ENCODE data around the gene GRAMD1B.

Gene GRAMD1B

DNA sequence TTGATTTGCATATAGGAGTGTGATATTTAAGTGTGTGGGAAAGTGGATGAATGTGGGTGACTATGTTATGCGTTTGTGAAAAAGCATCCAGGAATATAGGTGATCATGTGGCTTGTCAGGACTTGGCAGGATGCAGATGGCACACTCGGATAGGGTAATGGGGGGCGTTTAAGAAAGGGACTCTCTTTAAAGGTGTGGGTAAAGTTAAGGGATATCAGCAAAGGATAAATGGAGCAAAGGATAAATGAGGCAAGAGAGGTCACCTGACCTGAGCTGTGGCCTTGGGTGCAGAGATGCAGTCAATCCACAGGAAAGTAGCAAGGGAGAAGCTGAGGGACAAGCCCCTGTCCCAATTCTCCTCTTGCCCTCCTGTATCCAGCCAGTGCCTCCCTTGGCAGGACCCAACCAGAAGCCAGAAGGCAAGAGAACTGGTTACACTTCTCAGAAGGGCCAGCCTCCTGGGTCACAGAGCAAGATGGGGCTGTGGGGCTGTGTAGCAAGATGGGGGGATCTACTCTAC, 47.5 kb upstream of the GRAMD1B start:
- Histone ChIP-seq H3K79me2 (ENCODE audit: insufficient read depth, low read length) (no peaks in the 10 kb centered on the region), H2AFZ (ENCODE audit: low read depth, low read length) (no peak overlapping the region), H3K9me3 (ENCODE audit: insufficient read depth, low read length, severe bottlenecking) (no peaks in the 10 kb centered on the region), H3K4me2 (ENCODE audit: insufficient read depth, low read length) (no peak overlapping the region), H3K27ac (ENCODE audit: low read length) (no peak overlapping the region), H3K4me3 (ENCODE audit: low read depth in 1 of 2, low read length in 2 of 2) (no peak overlapping the region), H3K4me1 (ENCODE audit: insufficient read depth, low read length) (no peaks in the 10 kb centered on the region), H3K9ac (ENCODE audit: low read depth, low read length) (no peak overlapping the region), H4K20me1 (ENCODE audit: insufficient read depth, low read length) (no peaks in the 10 kb centered on the region), H3K36me3 (ENCODE audit: insufficient read depth, low read length) (no peaks in the 10 kb centered on the region), H3K27me3 (ENCODE audit: insufficient read depth, low read length, poor library complexity) (peaks cover 29% of the 10 kb centered on the region)
- no peak for ATAC-seq (ENCODE audit: insufficient read depth, low read depth)
- DNase-seq, result no peak
- TF ChIP-seq, protein P1, sequence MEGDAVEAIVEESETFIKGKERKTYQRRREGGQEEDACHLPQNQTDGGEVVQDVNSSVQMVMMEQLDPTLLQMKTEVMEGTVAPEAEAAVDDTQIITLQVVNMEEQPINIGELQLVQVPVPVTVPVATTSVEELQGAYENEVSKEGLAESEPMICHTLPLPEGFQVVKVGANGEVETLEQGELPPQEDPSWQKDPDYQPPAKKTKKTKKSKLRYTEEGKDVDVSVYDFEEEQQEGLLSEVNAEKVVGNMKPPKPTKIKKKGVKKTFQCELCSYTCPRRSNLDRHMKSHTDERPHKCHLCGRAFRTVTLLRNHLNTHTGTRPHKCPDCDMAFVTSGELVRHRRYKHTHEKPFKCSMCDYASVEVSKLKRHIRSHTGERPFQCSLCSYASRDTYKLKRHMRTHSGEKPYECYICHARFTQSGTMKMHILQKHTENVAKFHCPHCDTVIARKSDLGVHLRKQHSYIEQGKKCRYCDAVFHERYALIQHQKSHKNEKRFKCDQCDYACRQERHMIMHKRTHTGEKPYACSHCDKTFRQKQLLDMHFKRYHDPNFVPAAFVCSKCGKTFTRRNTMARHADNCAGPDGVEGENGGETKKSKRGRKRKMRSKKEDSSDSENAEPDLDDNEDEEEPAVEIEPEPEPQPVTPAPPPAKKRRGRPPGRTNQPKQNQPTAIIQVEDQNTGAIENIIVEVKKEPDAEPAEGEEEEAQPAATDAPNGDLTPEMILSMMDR (IDR thresholded peaks at IDR 0.05; ENCODE audit: borderline replicate concordance, extremely low read depth, low read length, poor library complexity, severe bottlenecking), result no peak
- TF ChIP-seq EZH2 (IDR thresholded peaks at IDR 0.05; ENCODE audit: borderline replicate concordance, low read depth, low read length, severe bottlenecking), result no peak

DNA sequence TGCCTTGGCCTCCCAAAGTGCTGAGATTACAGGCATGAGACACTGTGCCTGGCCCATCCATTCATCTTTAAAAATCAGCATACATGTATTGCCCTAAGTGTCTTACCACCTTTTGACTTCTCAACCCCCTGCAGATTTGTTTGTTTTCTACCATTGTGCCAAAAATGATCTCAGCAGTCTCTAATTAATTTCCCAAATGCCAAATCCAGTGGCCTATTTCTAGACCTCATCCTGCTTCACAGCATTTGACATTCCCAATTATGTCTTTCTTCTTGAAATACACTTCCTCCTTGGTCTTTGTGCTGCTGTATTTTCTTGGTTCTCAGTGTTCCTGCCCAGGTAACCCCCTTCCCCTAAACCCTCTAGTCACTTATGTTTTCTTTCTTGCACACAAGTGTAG, 46.0 kb upstream of the GRAMD1B start:
- no peak overlapping the region for H3K27ac ChIP-seq (ENCODE audit: low read length)
- no peaks in the 10 kb centered on the region for H3K36me3 ChIP-seq (ENCODE audit: insufficient read depth, low read length)
- no peaks in the 10 kb centered on the region for H3K9me3 ChIP-seq (ENCODE audit: insufficient read depth, low read length, severe bottlenecking)
- TF ChIP-seq, protein P1 (IDR thresholded peaks at IDR 0.05; ENCODE audit: borderline replicate concordance, extremely low read depth, low read length, poor library complexity, severe bottlenecking), result no peak
- no peak for TF ChIP-seq EZH2 (IDR thresholded peaks at IDR 0.05; ENCODE audit: borderline replicate concordance, low read depth, low read length, severe bottlenecking)
- ATAC-seq (ENCODE audit: insufficient read depth, low read depth) (no peak), DNase-seq (no peak)
- no peaks in the 10 kb centered on the region for H4K20me1 ChIP-seq (ENCODE audit: insufficient read depth, low read length)
- no peak overlapping the region for H3K4me2 ChIP-seq (ENCODE audit: insufficient read depth, low read length)
- no peak overlapping the region for H3K4me3 ChIP-seq (ENCODE audit: low read depth in 1 of 2, low read length in 2 of 2)
- no peak overlapping the region for H2AFZ ChIP-seq (ENCODE audit: low read depth, low read length)
- H3K79me2 ChIP-seq (ENCODE audit: insufficient read depth, low read length), result no peaks in the 10 kb centered on the region
- H3K4me1 ChIP-seq (ENCODE audit: insufficient read depth, low read length), result no peaks in the 10 kb centered on the region
- peaks cover 21% of the 10 kb centered on the region for H3K27me3 ChIP-seq (ENCODE audit: insufficient read depth, low read length, poor library complexity)
- H3K9ac ChIP-seq (ENCODE audit: low read depth, low read length), result no peak overlapping the region

DNA sequence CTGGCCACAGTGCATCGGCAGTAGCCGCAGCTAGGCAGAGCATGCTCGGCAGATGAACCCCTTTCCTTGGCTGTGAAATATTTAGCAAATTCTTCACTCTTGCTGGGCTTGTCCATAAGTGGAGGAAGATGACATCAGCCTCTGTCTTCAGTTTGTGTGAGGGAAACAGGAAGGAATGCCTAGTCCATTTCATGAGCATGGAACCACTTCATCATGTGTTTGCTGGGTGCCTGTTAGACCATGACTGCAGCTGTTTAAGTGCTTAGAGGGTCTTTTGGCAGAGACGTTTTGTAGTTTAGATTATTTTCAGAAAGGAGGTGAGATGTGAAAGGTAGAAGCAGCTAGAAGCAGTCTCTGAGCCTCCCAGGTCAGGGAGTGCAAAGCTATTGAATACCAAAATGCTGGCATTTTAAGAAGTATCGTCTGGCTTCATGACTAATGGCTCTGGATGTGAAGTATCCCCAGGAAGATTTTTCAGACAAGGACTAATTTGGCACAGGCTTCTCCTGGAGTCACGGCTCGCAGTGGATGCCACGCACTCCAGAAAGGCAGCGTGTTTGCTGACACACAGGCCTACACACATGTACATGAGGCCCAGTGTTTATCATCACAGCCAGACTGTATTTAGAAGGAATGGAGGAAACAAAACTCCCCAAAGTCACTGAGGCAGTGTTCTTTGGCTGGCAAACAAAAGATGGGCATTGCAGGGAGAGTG, 43.1 kb upstream of the GRAMD1B start:
- Histone ChIP-seq H3K27me3 (ENCODE audit: insufficient read depth, low read length, poor library complexity) (peaks cover 24% of the 10 kb centered on the region), H3K4me1 (ENCODE audit: insufficient read depth, low read length) (no peaks in the 10 kb centered on the region), H3K4me2 (ENCODE audit: insufficient read depth, low read length) (no peak overlapping the region), H3K4me3 (ENCODE audit: low read depth in 1 of 2, low read length in 2 of 2) (no peak overlapping the region), H3K36me3 (ENCODE audit: insufficient read depth, low read length) (no peaks in the 10 kb centered on the region), H4K20me1 (ENCODE audit: insufficient read depth, low read length) (no peaks in the 10 kb centered on the region), H2AFZ (ENCODE audit: low read depth, low read length) (no peak overlapping the region), H3K9me3 (ENCODE audit: insufficient read depth, low read length, severe bottlenecking) (no peaks in the 10 kb centered on the region), H3K79me2 (ENCODE audit: insufficient read depth, low read length) (no peaks in the 10 kb centered on the region), H3K27ac (ENCODE audit: low read length) (no peak overlapping the region), H3K9ac (ENCODE audit: low read depth, low read length) (no peak overlapping the region)
- TF ChIP-seq, protein P1 (IDR thresholded peaks at IDR 0.05; ENCODE audit: borderline replicate concordance, extremely low read depth, low read length, poor library complexity, severe bottlenecking), result no peak
- TF ChIP-seq EZH2 (IDR thresholded peaks at IDR 0.05; ENCODE audit: borderline replicate concordance, low read depth, low read length, severe bottlenecking), result no peak
- ATAC-seq (ENCODE audit: insufficient read depth, low read depth), result no peak
- no peak for DNase-seq
